Trophoblast cell (in vitro differentiated cells and primary cell): ENCODE results near the gene TRAF3IP1.

Source experiments
- DNase-seq, 2 donors: peaks; one replicate each; pipeline ENCODE4 v3.0.0-alpha.2; 2016
- H2AFZ ChIP-seq: 2 replicates; pipeline ENCODE4 v1.6.1; 2013; ENCODE audit warnings: low read length, moderate library complexity, mild to moderate bottlenecking; ENCODE audit not compliant: insufficient read depth, poor library complexity
- H2AK5ac ChIP-seq: 2 replicates; pipeline ENCODE4 v1.6.1; 2013; ENCODE audit warnings: mild to moderate bottlenecking, low read length
- H2BK120ac ChIP-seq: 2 replicates; pipeline ENCODE4 v1.6.1; 2013; ENCODE audit warnings: low read length, mild to moderate bottlenecking, moderate library complexity; ENCODE audit not compliant: insufficient read depth, poor library complexity
- H2BK12ac ChIP-seq: 2 replicates; pipeline ENCODE4 v1.6.1; 2013; ENCODE audit warnings: mild to moderate bottlenecking, low read length, moderate library complexity
- H2BK5ac ChIP-seq: 2 replicates; pipeline ENCODE4 v1.6.1; 2013; ENCODE audit warnings: low read length, low read depth, moderate library complexity, mild to moderate bottlenecking; ENCODE audit not compliant: poor library complexity
- H3K14ac ChIP-seq: 2 replicates; pipeline ENCODE4 v1.6.1; 2013; ENCODE audit warnings: mild to moderate bottlenecking, low read length
- H3K18ac ChIP-seq: 2 replicates; pipeline ENCODE4 v1.6.1; 2013; ENCODE audit warnings: mild to moderate bottlenecking, low read length
- H3K23ac ChIP-seq: 2 replicates; pipeline ENCODE4 v1.6.1; 2013; ENCODE audit warnings: low read length
- H3K27ac ChIP-seq: 2 replicates; pipeline ENCODE4 v1.5.1; 2013; ENCODE audit warnings: low read depth, mild to moderate bottlenecking, inconsistent platforms, low read length, moderate library complexity
- H3K27me3 ChIP-seq: 2 replicates; pipeline ENCODE4 v1.6.1; 2013; ENCODE audit warnings: inconsistent platforms, mild to moderate bottlenecking, low read length, moderate library complexity; ENCODE audit not compliant: insufficient read depth
- H3K36me3 ChIP-seq, 2 experiments: 1 replicate in 1 of 2; 2 replicates in 1 of 2; pipeline ENCODE4 v1.6.1; 2013; ENCODE audit warnings: low read length in 2 of 2, mild to moderate bottlenecking in 2 of 2, moderate library complexity in 1 of 2; ENCODE audit not compliant: insufficient read depth in 2 of 2, control insufficient read depth in 1 of 2
- H3K4ac ChIP-seq: 2 replicates; pipeline ENCODE4 v1.6.1; 2013; ENCODE audit warnings: low read depth, mild to moderate bottlenecking, low read length, moderate library complexity
- H3K4me1 ChIP-seq, 2 experiments: 1 replicate in 1 of 2; 2 replicates in 1 of 2; pipeline ENCODE4 v1.6.1; 2013; ENCODE audit warnings: low read length in 2 of 2, mild to moderate bottlenecking in 2 of 2, moderate library complexity in 1 of 2; ENCODE audit not compliant: insufficient read depth in 2 of 2, control insufficient read depth in 1 of 2
- H3K4me2 ChIP-seq: 2 replicates; pipeline ENCODE4 v1.6.1; 2013; ENCODE audit warnings: inconsistent platforms, mild to moderate bottlenecking, low read length, moderate library complexity
- H3K4me3 ChIP-seq: 2 replicates; pipeline ENCODE4 v1.5.1; 2013; ENCODE audit warnings: mild to moderate bottlenecking, low read depth, low read length, inconsistent platforms
- H3K79me1 ChIP-seq: one replicate; pipeline ENCODE4 v1.6.1; 2013; ENCODE audit warnings: low read length
- H3K79me2 ChIP-seq: 2 replicates; pipeline ENCODE4 v1.6.1; 2013; ENCODE audit warnings: low read length, mild to moderate bottlenecking; ENCODE audit not compliant: control insufficient read depth, insufficient read depth, poor library complexity
- H3K9ac ChIP-seq: 2 replicates; pipeline ENCODE4 v1.6.1; 2013; ENCODE audit warnings: mild to moderate bottlenecking, low read length
- H3K9me3 ChIP-seq: 2 replicates; pipeline ENCODE4 v1.6.1; 2013; ENCODE audit warnings: low read depth, mild to moderate bottlenecking, control low read depth, inconsistent platforms, low read length; ENCODE audit not compliant: insufficient read depth
- H4K12ac ChIP-seq: 2 replicates; pipeline ENCODE4 v1.6.1; 2013; ENCODE audit warnings: low read depth, mild to moderate bottlenecking, low read length, moderate library complexity
- H4K8ac ChIP-seq: 2 replicates; pipeline ENCODE4 v1.6.1; 2013; ENCODE audit warnings: low read depth, mild to moderate bottlenecking, low read length, moderate library complexity
- H4K91ac ChIP-seq: one replicate; pipeline ENCODE4 v1.6.1; 2013; ENCODE audit warnings: low read depth, mild to moderate bottlenecking, low read length, moderate library complexity
- WGBS: extraction: QIAGEN DNeasy Blood & Tissue Kit; methylation state at CpG from one replicate; pipeline ENCODE4 v1.1.7; 2013; ENCODE audit warnings: missing lambda C conversion rate; ENCODE audit not compliant: insufficient read length, insufficient coverage; ENCODE audit errors: extremely low coverage; 5-methylcytosine and 5-hydroxymethylcytosine counted together

TRAF3IP1 gene

DNA sequence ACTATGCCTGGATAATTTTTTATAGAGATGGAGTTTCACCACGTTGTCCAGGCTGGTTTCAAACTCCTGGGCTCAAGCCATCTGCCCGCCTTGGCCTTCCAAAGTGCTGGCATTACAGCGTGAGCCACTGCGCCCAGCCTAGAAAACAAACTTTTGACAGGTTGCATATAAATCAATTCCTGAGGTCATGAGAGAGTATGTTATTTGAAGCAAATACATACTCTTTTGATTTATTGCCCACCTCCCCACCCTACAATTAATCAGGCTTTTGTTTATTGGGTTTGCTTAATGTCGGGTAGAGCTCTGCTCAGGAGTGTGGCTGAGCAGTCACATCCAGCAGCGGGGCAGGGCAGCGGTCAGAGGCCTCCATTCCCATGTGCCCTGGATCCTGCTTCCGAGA is 68.5 kb downstream of the TRAF3IP1 start:
- Histone ChIP-seq H2AK5ac (no peak overlapping the region), H3K4me2 (no peak overlapping the region), H3K79me1 (peaks cover 3% of the 10 kb centered on the region), H3K79me2 (no peaks in the 10 kb centered on the region), H4K12ac (no peak overlapping the region), H3K23ac (no peak overlapping the region), H2AFZ (no peak overlapping the region), H2BK5ac (no peak overlapping the region), H4K8ac (no peak overlapping the region), H4K91ac (no peak overlapping the region), H3K4ac (no peak overlapping the region), H3K9me3 (no peaks in the 10 kb centered on the region), H3K36me3 (no peaks in the 10 kb centered on the region), H3K4me3 (no peak overlapping the region), H3K9ac (no peak overlapping the region), H3K4me1 (peaks cover 5 to 8% of the 10 kb centered on the region in 2 experiments), H2BK120ac (no peak overlapping the region), H3K27me3 (no peaks in the 10 kb centered on the region), H3K27ac (no peak overlapping the region), H3K18ac (no peak overlapping the region), H2BK12ac (no peak overlapping the region), H3K14ac (no peak overlapping the region)
- DNase-seq, result no peak
- WGBS, result no CpG with 5 or more reads among the region's 8 CpGs

DNA sequence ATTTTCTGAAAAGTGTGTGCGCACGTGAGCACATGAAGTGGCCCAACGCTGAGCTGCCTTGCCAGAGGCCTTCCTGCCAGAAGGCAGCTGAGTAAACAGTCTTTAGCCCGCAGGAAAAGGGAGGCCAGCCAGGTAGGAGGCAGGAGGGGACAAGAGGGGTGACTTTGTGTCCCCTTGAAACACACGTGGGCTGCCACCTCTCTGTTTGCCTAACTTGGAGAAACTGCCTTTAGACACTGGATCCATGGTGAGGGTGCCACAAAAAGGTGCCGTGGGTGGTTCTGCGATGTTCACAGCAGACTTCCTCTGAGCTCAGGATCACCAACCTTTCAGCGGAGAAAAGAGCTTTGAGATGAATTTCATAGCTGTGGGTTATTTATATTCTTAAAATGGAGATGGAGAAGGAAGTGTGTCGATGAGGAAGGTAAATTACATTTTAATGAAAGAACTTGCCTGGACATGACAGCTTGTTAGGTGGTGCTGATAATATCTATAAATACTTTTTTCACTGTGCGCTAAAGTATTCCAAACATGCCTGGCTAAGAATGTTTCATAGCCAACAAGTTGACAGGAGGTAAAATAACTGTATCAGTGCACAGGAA is 69.8 kb downstream of the TRAF3IP1 start:
- Histone ChIP-seq H3K4me3 (no peak overlapping the region), H3K23ac (peak overlapping the region; percentile 46), H2AFZ (no peak overlapping the region), H3K4ac (peak overlapping the region; percentile 43), H2AK5ac (peak overlapping the region; percentile 18), H2BK12ac (peak overlapping the region; percentile 84), H2BK120ac (peak overlapping the region; percentile 84), H3K14ac (peak overlapping the region; percentile 72), H3K9ac (peak overlapping the region; percentile 64), H3K4me2 (no peak overlapping the region), H3K9me3 (no peaks in the 10 kb centered on the region), H3K79me2 (no peaks in the 10 kb centered on the region), H2BK5ac (peak overlapping the region; percentile 49), H3K27me3 (no peaks in the 10 kb centered on the region), H3K18ac (peak overlapping the region; percentile 32), H3K79me1 (peaks cover 3% of the 10 kb centered on the region), H3K4me1 (peaks cover 5 to 8% of the 10 kb centered on the region in 2 experiments), H4K8ac (peak overlapping the region; percentile 72), H3K27ac (peak overlapping the region; percentile 64), H4K91ac (peak overlapping the region; percentile 71), H3K36me3 (no peaks in the 10 kb centered on the region), H4K12ac (peak overlapping the region; percentile 47)
- 100% methylated on average over 1 of the region's 10 CpGs for WGBS
- DNase-seq, result peak; percentile 40 to 77

DNA sequence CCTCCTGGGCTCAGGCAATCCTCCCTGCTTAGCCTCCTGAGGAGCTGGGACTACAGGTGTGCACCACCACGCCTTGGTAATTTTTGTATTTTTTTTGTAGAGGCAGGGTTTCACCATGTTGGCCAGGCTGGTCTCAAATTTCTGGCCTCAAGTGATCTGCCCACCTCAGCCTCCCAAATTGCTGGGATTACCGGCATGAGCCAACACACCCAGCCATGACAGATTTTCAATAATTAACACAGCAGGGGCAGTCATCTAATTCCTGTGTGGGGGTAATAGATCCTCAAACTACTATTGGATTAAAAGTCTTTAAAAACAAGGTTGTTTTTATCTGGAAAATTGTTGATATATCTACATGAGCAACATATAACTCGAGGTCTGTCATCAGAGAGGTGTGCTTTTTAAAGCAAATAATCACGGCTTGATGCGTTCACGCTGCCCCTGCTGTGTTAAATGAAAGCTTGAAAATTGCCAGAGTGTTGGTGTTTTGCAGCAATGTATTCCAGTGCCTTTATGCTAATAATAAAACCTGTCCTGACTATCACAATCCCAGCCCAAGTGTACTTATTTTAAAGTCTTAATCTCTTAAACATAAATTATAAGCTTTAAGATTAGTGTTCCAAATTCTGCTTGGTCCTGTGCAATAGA is 70.8 kb downstream of the TRAF3IP1 start:
- no peak overlapping the region for H3K18ac ChIP-seq
- no peak overlapping the region for H3K4me3 ChIP-seq
- H4K12ac ChIP-seq, result no peak overlapping the region
- H2BK5ac ChIP-seq, result no peak overlapping the region
- no peak overlapping the region for H3K4ac ChIP-seq
- H3K9me3 ChIP-seq, result no peaks in the 10 kb centered on the region
- no peak overlapping the region for H4K8ac ChIP-seq
- no peak overlapping the region for H3K9ac ChIP-seq
- no peak overlapping the region for H3K27ac ChIP-seq
- no peaks in the 10 kb centered on the region for H3K36me3 ChIP-seq
- no peak overlapping the region for H2BK12ac ChIP-seq
- H3K23ac ChIP-seq, result no peak overlapping the region
- no CpG with 5 or more reads among the region's 6 CpGs for WGBS
- no peak overlapping the region for H2AK5ac ChIP-seq
- DNase-seq, result no peak
- no peaks in the 10 kb centered on the region for H3K27me3 ChIP-seq
- no peak overlapping the region for H3K4me2 ChIP-seq
- peak overlapping the region; percentile 30 for H3K14ac ChIP-seq
- H3K79me2 ChIP-seq, result no peaks in the 10 kb centered on the region
- peak overlapping the region; percentile 24 for H4K91ac ChIP-seq
- H3K79me1 ChIP-seq, result peaks cover 3% of the 10 kb centered on the region
- no peak overlapping the region for H2AFZ ChIP-seq
- H2BK120ac ChIP-seq, result no peak overlapping the region
- peaks cover 5 to 8% of the 10 kb centered on the region in 2 experiments for H3K4me1 ChIP-seq

DNA sequence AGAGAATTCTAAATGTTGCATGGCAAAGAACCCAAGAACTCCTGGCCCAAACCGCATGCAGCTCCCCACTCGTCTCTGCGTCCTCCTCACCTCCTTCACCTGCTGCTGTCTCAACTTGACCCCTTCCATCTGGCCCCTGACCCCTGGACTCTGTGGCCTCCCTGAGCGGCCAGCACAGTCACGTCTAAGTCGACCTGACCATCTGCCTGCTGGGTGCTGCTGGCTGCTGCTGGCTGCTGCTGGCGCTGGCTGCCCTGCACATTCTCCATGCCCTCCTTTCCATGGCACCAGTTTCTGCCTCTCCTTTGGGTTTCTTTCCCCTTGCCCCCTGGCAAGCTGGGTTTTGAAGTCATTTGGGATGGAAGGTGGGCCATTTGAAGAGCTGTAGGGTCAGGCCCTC is 76.3 kb downstream of the TRAF3IP1 start:
- no peak overlapping the region for H2BK12ac ChIP-seq
- no peak overlapping the region for H4K8ac ChIP-seq
- H3K23ac ChIP-seq, result no peak overlapping the region
- H3K4me2 ChIP-seq, result no peak overlapping the region
- H3K27me3 ChIP-seq, result no peaks in the 10 kb centered on the region
- no peak overlapping the region for H3K4me3 ChIP-seq
- H3K27ac ChIP-seq, result no peak overlapping the region
- H2AFZ ChIP-seq, result no peak overlapping the region
- H3K36me3 ChIP-seq, result peaks cover 0 to 2% of the 10 kb centered on the region in 2 experiments
- H3K4ac ChIP-seq, result no peak overlapping the region
- H2BK5ac ChIP-seq, result no peak overlapping the region
- no peaks in the 10 kb centered on the region for H3K79me2 ChIP-seq
- no peaks in the 10 kb centered on the region for H3K9me3 ChIP-seq
- H3K14ac ChIP-seq, result no peak overlapping the region
- DNase-seq, result peak in 1 of 2 donors; percentile 41
- H3K4me1 ChIP-seq, result no peaks in the 10 kb centered on the region
- H3K9ac ChIP-seq, result no peak overlapping the region
- no peak overlapping the region for H3K18ac ChIP-seq
- no peak overlapping the region for H4K12ac ChIP-seq
- H2BK120ac ChIP-seq, result no peak overlapping the region
- no peak overlapping the region for H4K91ac ChIP-seq
- H3K79me1 ChIP-seq, result no peaks in the 10 kb centered on the region
- no peak overlapping the region for H2AK5ac ChIP-seq
- no CpG with 5 or more reads among the region's 7 CpGs for WGBS
